ENCODE data around the gene PDIA5. TPM values are rescaled to one million over a fixed set of nuclear protein-coding genes. Genes with fewer than 3 reads are reported as not detected.

Gene PDIA5
- total RNA-seq, 6 donors from 2014 or later, result 25.1 to 38.8 (median 32.9) TPM

DNA sequence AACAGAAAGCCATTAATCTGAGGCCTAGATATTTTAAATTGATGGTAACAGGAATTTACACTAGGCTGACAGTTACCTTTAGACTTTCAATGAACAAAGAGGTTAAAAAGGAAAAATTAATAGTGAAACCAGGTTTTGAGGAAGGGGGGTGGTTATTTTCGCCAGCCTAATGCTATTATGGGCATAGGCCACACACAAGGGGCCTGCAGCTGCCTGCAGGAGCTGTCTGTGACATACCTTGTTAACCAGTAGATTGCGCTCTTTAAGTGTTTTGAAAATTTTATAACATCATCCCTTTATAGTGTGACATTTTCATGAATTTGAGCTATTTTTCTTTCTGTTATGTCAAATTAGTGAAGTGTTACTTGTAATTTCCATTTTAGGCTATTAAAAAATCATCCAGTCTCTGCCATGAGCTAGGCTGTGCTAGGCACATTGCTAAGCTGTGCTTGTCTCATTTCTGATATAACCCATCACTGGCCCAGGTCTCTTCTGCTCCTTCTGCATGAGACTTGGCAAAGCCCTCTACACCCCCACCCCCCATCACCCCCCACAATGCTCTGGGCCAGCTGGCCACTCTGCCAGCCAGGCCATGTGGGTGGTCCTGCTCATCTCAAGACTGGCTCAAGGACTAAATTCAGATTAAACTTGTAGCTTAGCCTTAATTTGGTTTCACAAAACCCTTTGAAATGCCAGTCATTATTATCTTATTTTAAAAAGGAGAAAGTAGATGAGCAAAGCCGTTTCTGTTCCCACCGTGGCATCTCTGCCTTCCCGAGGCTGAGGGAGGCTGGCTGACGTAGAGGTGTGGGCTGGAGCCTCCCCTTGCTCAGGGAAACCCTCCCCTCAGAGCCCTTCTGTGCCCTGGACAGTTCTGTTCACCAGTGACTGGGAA is 86.5 kb downstream of the PDIA5 start:
- Histone ChIP-seq H3K4me3 (no peak overlapping the region), H3K27me3 (no peaks in the 10 kb centered on the region), H3K9me3 (no peaks in the 10 kb centered on the region), H3K36me3 (peaks cover 0 to 76% (median 39%) of the 10 kb centered on the region in 4 donors), H3K4me1 (peaks cover 5 to 31% (median 25%) of the 10 kb centered on the region in 4 donors), H3K27ac (peak overlapping the region in 2 of 4 donors; percentile 11 to 30)
- DNase-seq (peak in 1 of 2 donors; percentile 23), ATAC-seq (ENCODE audit: low FRiP score in 2 of 2) (no peak)
- 89 to 93% methylated on average over 6 of the region's 6 CpGs for WGBS, 2 donors
- TF ChIP-seq POLR2A (IDR thresholded peaks at IDR 0.05) (no peak), POLR2AphosphoS5 (IDR thresholded peaks at IDR 0.05) (no peak), EP300 (IDR thresholded peaks at IDR 0.05) (no peak)
- TF ChIP-seq, protein P1, sequence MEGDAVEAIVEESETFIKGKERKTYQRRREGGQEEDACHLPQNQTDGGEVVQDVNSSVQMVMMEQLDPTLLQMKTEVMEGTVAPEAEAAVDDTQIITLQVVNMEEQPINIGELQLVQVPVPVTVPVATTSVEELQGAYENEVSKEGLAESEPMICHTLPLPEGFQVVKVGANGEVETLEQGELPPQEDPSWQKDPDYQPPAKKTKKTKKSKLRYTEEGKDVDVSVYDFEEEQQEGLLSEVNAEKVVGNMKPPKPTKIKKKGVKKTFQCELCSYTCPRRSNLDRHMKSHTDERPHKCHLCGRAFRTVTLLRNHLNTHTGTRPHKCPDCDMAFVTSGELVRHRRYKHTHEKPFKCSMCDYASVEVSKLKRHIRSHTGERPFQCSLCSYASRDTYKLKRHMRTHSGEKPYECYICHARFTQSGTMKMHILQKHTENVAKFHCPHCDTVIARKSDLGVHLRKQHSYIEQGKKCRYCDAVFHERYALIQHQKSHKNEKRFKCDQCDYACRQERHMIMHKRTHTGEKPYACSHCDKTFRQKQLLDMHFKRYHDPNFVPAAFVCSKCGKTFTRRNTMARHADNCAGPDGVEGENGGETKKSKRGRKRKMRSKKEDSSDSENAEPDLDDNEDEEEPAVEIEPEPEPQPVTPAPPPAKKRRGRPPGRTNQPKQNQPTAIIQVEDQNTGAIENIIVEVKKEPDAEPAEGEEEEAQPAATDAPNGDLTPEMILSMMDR (IDR thresholded peaks at IDR 0.05), result no peak

DNA sequence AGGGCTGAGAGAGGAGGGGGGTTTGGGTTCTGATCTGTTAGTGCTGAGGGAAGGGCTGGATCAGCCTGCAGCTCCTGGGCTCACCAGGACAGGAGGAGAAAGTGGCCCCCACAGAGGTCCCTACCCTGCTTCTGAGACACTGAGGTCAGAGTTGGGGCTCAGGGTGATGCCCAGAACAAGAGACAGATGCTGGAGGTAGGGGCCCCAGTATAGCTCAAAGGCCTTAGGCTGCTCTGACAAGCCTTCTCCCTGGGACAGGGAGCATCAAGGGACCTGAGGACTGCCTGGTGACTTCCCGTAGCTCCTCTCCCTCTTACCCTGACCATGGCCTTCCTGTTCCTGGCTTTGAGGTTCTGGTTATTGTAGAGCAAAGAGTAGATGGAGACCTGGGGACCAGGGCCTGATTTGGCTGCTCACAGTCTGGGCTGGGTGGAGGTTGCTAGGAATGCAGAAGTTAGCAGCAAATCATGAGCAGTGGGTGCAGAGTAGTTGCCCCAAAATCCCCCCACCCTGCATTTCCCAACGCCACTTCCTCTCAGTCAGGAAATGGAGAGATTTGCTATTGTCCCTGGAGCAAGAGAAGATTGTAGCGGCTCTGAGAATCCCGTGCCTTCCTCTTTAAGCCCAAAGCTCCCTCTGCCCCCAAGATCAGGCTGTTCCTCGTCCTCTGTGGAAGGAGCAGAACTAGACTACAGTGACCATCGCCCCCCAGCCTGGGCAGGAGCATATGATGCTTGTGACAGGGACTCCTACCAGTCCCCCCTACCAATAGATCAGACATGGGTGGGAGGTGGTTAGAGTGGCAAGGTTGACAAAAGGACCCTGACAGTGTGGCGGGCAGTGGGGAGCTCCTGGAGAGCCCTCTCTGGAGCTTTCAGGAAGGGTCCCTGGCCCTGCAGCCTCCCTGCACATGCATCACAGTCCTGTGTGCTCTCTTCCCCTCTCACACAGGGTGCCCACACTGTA is 87.5 kb downstream of the PDIA5 start:
- Histone ChIP-seq H3K4me3 (no peak overlapping the region), H3K36me3 (peaks cover 0 to 78% (median 39%) of the 10 kb centered on the region in 4 donors), H3K4me1 (peaks cover 5 to 29% (median 25%) of the 10 kb centered on the region in 4 donors), H3K9me3 (no peaks in the 10 kb centered on the region), H3K27ac (peak overlapping the region in 2 of 4 donors; percentile 30 to 40), H3K27me3 (no peaks in the 10 kb centered on the region)
- ATAC-seq (ENCODE audit: low FRiP score in 2 of 2) (peak in 1 of 2 donors; percentile 21), DNase-seq (no peak)
- TF ChIP-seq POLR2AphosphoS5 (IDR thresholded peaks at IDR 0.05) (no peak), EP300 (IDR thresholded peaks at IDR 0.05) (no peak), POLR2A (IDR thresholded peaks at IDR 0.05) (no peak)
- TF ChIP-seq, protein P1 (IDR thresholded peaks at IDR 0.05), result no peak
- 69 to 72% methylated on average over 7 of the region's 7 CpGs for WGBS, 2 donors

DNA sequence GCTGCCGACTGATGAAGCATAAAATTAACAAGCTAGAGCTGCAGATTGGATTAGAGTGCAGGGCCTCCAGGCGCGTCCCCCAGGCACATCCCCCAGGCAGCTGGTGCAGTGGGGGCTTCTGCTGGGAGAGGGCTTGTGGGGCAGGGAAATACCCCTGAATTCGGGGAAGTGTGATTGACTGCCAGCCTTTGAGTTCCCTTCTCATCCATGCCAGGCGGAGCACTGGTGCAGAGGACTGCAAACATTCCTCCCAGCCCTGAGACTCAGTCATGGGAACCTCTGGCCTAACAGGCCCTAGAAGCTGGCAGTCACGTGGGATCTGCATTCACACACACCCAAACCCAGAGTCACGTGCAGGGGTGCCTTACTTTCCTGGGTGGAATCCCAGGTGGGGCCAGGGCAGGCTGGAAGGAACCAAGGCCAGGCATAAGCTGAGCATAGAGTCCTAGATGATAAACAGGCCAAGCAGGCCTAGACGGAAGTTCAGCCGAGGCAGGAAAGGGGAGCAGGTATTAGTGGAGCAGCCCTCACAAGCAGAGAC is 88.7 kb downstream of the PDIA5 start:
- TF ChIP-seq, protein P1 (IDR thresholded peaks at IDR 0.05), result no peak
- TF ChIP-seq POLR2AphosphoS5 (IDR thresholded peaks at IDR 0.05) (no peak), POLR2A (IDR thresholded peaks at IDR 0.05) (no peak), EP300 (IDR thresholded peaks at IDR 0.05) (no peak)
- WGBS, 2 donors, result 66 to 68% methylated on average over 5 to 9 of the region's 9 CpGs
- H3K9me3 ChIP-seq, result no peaks in the 10 kb centered on the region
- DNase-seq (peak; percentile 30 to 78), ATAC-seq (ENCODE audit: low FRiP score in 2 of 2) (peak in 1 of 2 donors; percentile 34)
- H3K4me3 ChIP-seq, result no peak overlapping the region
- H3K27ac ChIP-seq, result peak overlapping the region in 2 of 4 donors; percentile 24 to 75
- peaks cover 5 to 29% (median 25%) of the 10 kb centered on the region in 4 donors for H3K4me1 ChIP-seq
- H3K36me3 ChIP-seq, result peaks cover 0 to 78% (median 30%) of the 10 kb centered on the region in 4 donors
- no peaks in the 10 kb centered on the region for H3K27me3 ChIP-seq

DNA sequence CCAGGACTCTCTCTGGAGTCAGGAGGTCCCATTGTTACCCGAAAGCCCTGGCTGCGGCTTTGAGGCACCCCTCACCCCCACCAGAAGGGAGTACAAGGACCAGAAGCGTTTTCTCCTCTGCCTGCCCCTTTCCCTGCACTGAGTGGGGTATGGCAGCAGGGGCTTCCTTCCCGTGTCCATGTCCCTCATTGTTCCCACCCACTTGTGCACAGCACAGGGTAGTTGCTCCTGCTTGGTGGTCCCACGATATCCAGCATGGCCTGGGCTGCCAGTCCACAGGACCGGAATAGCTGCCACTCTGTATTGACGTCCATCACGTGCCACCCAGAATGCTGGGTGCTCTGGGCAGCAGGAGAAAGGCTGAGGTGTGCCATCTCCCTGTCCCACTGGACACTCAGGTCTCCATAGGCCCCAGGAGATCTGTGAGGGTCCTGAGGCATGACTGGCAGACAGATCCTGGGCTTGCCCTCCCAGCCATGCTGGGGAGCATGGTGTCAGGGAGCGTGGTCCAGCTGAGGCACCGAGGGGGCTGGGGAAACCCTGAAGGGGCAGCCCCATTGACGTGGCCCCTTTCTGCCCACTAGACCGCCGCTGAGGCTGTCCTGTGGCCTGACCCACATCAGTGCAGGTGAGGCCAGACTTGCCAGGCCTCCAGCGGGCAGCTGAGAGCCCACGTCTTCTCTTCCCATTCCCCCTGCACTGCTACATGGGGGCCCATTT is 89.6 kb downstream of the PDIA5 start:
- ATAC-seq (ENCODE audit: low FRiP score in 2 of 2), result no peak
- no peaks in the 10 kb centered on the region for H3K9me3 ChIP-seq
- 95 to 96% methylated on average over 13 to 15 of the region's 15 CpGs for WGBS, 2 donors
- H3K4me1 ChIP-seq, result peaks cover 5 to 29% (median 25%) of the 10 kb centered on the region in 4 donors
- peak overlapping the region in 2 of 4 donors; percentile 37 to 75 for H3K27ac ChIP-seq
- DNase-seq, result peak in 1 of 2 donors; percentile 61
- H3K27me3 ChIP-seq, result no peaks in the 10 kb centered on the region
- TF ChIP-seq, protein P1 (IDR thresholded peaks at IDR 0.05), result no peak
- TF ChIP-seq POLR2A (IDR thresholded peaks at IDR 0.05) (no peak), POLR2AphosphoS5 (IDR thresholded peaks at IDR 0.05) (no peak), EP300 (IDR thresholded peaks at IDR 0.05) (no peak)
- peaks cover 0 to 77% (median 26%) of the 10 kb centered on the region in 4 donors for H3K36me3 ChIP-seq
- H3K4me3 ChIP-seq, result no peak overlapping the region

Data from upper lobe of left lung (tissue), 6 donors.